Heart left ventricle (tissue), 13 donors: ENCODE measurements around the gene ODC1.

ENCODE experiments used
- POLR2A ChIP-seq, 2 donors: fragments of 450-650 bp; IDR thresholded peaks; one replicate each; pipeline ENCODE4 v1.6.1; 2017; ENCODE audit warnings: antibody characterized with exemption in 2 of 2, mild to moderate bottlenecking in 2 of 2, moderate library complexity in 2 of 2
- TF ChIP-seq, protein P1 (sequence below), 12 donors: fragments of 200-600 bp; sonication (generic) in 4 of 12; IDR thresholded peaks; one replicate each; pipeline versions ENCODE4 v1.5.0 to v1.8.0; 2018 to 2022; ENCODE audit warnings: antibody characterized with exemption in 12 of 12, mild to moderate bottlenecking in 5 of 12
- donor health status: ischemic (EF 13 %, LVEDD 7.1; RV severe dilation, severe dysfunction).
- donor health status: DM: no; HTN: yes; CAD: no.
- donor health status: DM: no; HTN: no; CAD: no.
- donor health status: ischemic (EF 25% LVEDD 6.9; RV normal size, moderate dysfunction).
- donor health status: ischemic (EF 25% LVEDD 5.7; RV mildly dilated, moderate dysfunction).
- donor health status: ischemic (EF 35%, LVEDD 5.7; RV mildly dilated, moderate dysfunction).
- donor health status: nonischemic (EF 11% LVEDD 7.7; RV severe dilation, severe dysfunction).
- donor health status: DM: yes; HTN: yes; CAD: no.
- donor health status: PGD.
- donor health status: ischemic (EF 29% LVEDD 5.4; RV normal size, mild dysfunction).
- donor health status: nonischemic (EF 23%, LVEDD 6.1; RV moderate dilation, normal function).

DNA sequence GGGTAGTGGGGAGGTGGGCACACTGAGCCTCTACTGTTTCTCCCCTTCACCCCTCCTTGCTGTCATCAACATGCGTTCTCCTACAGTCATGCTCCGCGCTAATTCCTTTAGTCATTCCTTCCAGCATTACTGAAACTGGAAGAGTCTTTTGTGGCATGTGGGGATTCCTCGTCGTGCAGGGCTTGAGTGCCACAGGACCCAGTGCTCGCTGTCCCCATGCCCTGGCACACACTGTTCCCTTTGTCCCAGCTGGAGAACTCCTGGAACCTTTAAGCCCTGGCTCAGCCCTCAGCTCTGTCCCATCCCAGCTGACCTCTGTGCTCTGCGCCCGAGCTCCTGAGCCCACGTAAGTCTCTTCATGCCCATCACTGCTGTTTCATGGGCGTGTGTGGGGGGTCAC lies 42.1 kb downstream of the ODC1 start:
- TF ChIP-seq POLR2A (IDR thresholded peaks at IDR 0.05): no peak
- TF ChIP-seq, protein P1, sequence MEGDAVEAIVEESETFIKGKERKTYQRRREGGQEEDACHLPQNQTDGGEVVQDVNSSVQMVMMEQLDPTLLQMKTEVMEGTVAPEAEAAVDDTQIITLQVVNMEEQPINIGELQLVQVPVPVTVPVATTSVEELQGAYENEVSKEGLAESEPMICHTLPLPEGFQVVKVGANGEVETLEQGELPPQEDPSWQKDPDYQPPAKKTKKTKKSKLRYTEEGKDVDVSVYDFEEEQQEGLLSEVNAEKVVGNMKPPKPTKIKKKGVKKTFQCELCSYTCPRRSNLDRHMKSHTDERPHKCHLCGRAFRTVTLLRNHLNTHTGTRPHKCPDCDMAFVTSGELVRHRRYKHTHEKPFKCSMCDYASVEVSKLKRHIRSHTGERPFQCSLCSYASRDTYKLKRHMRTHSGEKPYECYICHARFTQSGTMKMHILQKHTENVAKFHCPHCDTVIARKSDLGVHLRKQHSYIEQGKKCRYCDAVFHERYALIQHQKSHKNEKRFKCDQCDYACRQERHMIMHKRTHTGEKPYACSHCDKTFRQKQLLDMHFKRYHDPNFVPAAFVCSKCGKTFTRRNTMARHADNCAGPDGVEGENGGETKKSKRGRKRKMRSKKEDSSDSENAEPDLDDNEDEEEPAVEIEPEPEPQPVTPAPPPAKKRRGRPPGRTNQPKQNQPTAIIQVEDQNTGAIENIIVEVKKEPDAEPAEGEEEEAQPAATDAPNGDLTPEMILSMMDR (IDR thresholded peaks at IDR 0.05): no peak
